Panc1 (cell line): ENCODE results near the gene KCNQ1. TPM values are rescaled to one million over a fixed set of nuclear protein-coding genes. Genes with fewer than 3 reads are reported as not detected.

Source experiments
- ATAC-seq: fragments of 200-7000 bp; cut with Tn5 transposase; 2 replicates; pipeline ENCODE4 v1.9.1; 2020; ENCODE audit warnings: mild to moderate bottlenecking, moderate library complexity
- BruUV-seq: library from RNA; stranded (reverse); fragments of 400-500 nt; replicated peaks from 2 replicates; lab custom pipeline; 2021; lab: Mats Ljungman, UMichigan
- CTCF ChIA-PET: fragments of 300-600 bp; sonication (Branson Sonifier 250); formaldehyde crosslinking; loops from one replicate; lab custom pipeline; 2022; ENCODE audit warnings: antibody characterized with exemption; lab: Charles Lee
- POLR2A ChIA-PET: fragments of 300-600 bp; sonication (Branson Sonifier 250); formaldehyde crosslinking; loops from one replicate; lab custom pipeline; 2022; ENCODE audit warnings: antibody characterized with exemption; lab: Charles Lee
- DNase-seq: peaks from one replicate; pipeline ENCODE4 v3.0.0-alpha.2; 2010; ENCODE audit warnings: low read depth, low spot score
- H3K27ac ChIP-seq: 2 replicates; pipeline ENCODE4 v1.5.1; 2011; ENCODE audit warnings: mild to moderate bottlenecking, low read length, inconsistent platforms
- H3K27me3 ChIP-seq: fragments of 200-500 bp; sonication (Bioruptor generic); 2 replicates; pipeline ENCODE4 v1.6.0; 2014; ENCODE audit warnings: low read length, inconsistent platforms; ENCODE audit not compliant: control insufficient read depth, insufficient read depth
- H3K36me3 ChIP-seq: fragments of 200-500 bp; sonication (Bioruptor generic); 2 replicates; pipeline ENCODE4 v1.5.1; 2014; ENCODE audit warnings: inconsistent platforms, mild to moderate bottlenecking, low read length, moderate library complexity; ENCODE audit not compliant: control insufficient read depth, insufficient read depth
- H3K4me1 ChIP-seq: 2 replicates; pipeline ENCODE4 v1.5.1; 2011; ENCODE audit warnings: inconsistent platforms, mild to moderate bottlenecking, low read length, moderate library complexity; ENCODE audit not compliant: control insufficient read depth, insufficient read depth
- H3K4me3 ChIP-seq, 2 experiments: 2 replicates each; pipeline ENCODE4 v1.5.1; 2011 to 2012; ENCODE audit warnings: low read depth in 2 of 2, low read length in 2 of 2, mild to moderate bottlenecking in 2 of 2, inconsistent platforms in 1 of 2, moderate library complexity in 1 of 2
- H3K9me3 ChIP-seq: fragments of 200-500 bp; sonication (Bioruptor generic); 2 replicates; pipeline ENCODE4 v1.5.1; 2014; ENCODE audit warnings: low read depth, mild to moderate bottlenecking, inconsistent platforms, low read length, moderate library complexity; ENCODE audit not compliant: control insufficient read depth, insufficient read depth
- CTCF ChIP-seq: fragments of 450-650 bp; IDR thresholded peaks from 2 replicates; pipeline ENCODE4 v1.5.1; 2017; ENCODE audit warnings: mild to moderate bottlenecking
- POLR2AphosphoS5 ChIP-seq: IDR thresholded peaks from 2 replicates; pipeline ENCODE4 v1.6.1; 2012; ENCODE audit warnings: mild to moderate bottlenecking, low read depth, low read length, moderate library complexity
- REST ChIP-seq, 2 experiments: IDR thresholded peaks; 2 replicates each; pipeline ENCODE4 v1.6.1; 2011 to 2012; ENCODE audit warnings: low read depth in 2 of 2, control low read depth in 1 of 2, low read length in 1 of 2, mild to moderate bottlenecking in 1 of 2, moderate library complexity in 1 of 2; ENCODE audit not compliant: insufficient read depth in 1 of 2
- SIN3A ChIP-seq: IDR thresholded peaks from 2 replicates; pipeline ENCODE4 v1.6.1; 2012; ENCODE audit warnings: low read depth, mild to moderate bottlenecking, low read length, moderate library complexity, borderline replicate concordance; ENCODE audit not compliant: insufficient read depth
- TCF7L2 ChIP-seq: IDR thresholded peaks from 2 replicates; pipeline ENCODE4 v1.6.1; 2011; ENCODE audit warnings: mild to moderate bottlenecking, low read depth, low read length, inconsistent platforms
- in situ Hi-C: cut with HindIII; loops from 2 replicates; pipeline ENCODE4 v1.10.0; 2016; ENCODE audit warnings: low sequenced_read_pairs, low pct_unique_long_range_greater_than_20kb
- intact Hi-C: fragments of 100-400 bp; cut with micrococcal nuclease; formaldehyde crosslinking; loops from one replicate; pipeline ENCODE4 v1.10.0; 2022; ENCODE audit not compliant: unreplicated experiment
- total RNA-seq: library from RNA; stranded (reverse); gene quantifications from one replicate; pipeline ENCODE4 v1.2.1, GENCODE V29; 2021; ENCODE audit not compliant: unreplicated experiment

The KCNQ1 gene
- total RNA-seq, 1 experiment from 2014 or later = 1.0 TPM

DNA sequence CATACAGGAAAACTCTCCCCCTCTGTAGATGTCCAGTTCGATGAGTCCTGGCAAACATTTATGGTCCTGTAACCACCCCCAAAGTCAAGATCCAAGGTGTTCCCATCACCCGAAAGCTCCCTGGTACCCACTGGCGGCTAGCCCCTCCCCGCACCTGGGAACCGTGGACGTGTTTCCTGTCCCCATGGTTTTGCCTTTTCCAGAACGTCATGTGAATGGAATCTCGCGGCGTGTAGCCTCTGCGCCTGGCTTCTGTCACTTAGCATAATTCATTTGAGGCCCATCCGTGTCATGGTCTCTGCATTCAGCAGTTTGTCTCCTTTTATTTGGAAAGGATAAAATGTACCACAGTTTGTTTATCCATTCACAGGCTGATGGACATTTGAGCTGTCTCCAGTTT lies 106.3 kb downstream of the KCNQ1 start:
- TF ChIP-seq CTCF (no peak), TCF7L2 (no peak), SIN3A (no peak)
- intact Hi-C loops = no loop called here
- DNase-seq = no peak

DNA sequence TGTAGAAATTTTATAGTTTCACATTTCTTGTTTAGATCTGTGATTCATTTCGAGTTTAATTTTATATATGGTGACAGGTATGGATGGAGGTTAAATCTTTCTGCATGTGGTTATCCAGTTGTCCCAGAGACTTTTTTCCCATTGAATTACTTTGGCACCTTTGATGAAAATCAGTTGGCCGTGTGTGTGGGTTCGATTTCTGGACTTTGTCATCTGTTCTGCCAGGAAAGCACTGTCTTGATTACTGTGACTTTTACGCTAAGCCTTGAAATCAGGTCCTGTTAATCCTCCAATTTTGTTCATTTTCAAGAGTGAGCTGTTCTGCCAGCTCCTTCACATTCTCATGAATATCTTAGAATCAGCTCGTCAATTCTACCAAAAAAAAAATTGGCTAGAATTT lies 107.4 kb downstream of the KCNQ1 start:
- CTCF ChIA-PET = interaction anchor here (0.6 to 0.7 kb wide), 2 partner anchors 213 to 336 kb away, joined by 3 to 8 read pairs; no protein-coding TSS in a partner anchor
- no peaks in the 10 kb centered on the region for H3K4me1 ChIP-seq
- ATAC-seq (no peak), DNase-seq (no peak)
- TF ChIP-seq POLR2AphosphoS5 (no peak), REST (IDR thresholded peaks at IDR 0.05; ENCODE audit: insufficient read depth in 1 of 2, low read depth in 2 of 2, low read length in 1 of 2) (no peak), SIN3A (no peak), CTCF (no peak), TCF7L2 (no peak)
- H3K27me3 ChIP-seq = no peaks in the 10 kb centered on the region; the same call in 1 of the 2 replicates
- H3K27ac ChIP-seq = no peak overlapping the region
- no peaks in the 10 kb centered on the region for H3K36me3 ChIP-seq
- BruUV-seq = no TSS peak
- no peaks in the 10 kb centered on the region for H3K9me3 ChIP-seq
- intact Hi-C loops = no loop called here
- in situ Hi-C loops = no loop called here
- H3K4me3 ChIP-seq = no peak overlapping the region
- POLR2A ChIA-PET = no interaction called here

More for the DNA sequence above, 106.3 kb downstream of the KCNQ1 start:
- Histone ChIP-seq H3K4me3 (no peak overlapping the region), H3K36me3 (no peaks in the 10 kb centered on the region), H3K4me1 (no peaks in the 10 kb centered on the region), H3K27me3 (no peaks in the 10 kb centered on the region; the same call in none of the 2 replicates), H3K9me3 (no peaks in the 10 kb centered on the region), H3K27ac (no peak overlapping the region)
- in situ Hi-C loops = no loop called here
- POLR2A ChIA-PET = no interaction called here
- no peak for ATAC-seq
- BruUV-seq = no TSS peak
- CTCF ChIA-PET = no interaction called here
